Astrocyte (in vitro differentiated cells and primary cell): ENCODE data around the gene QRFP. TPM values are rescaled to one million over a fixed set of nuclear protein-coding genes. Genes with fewer than 3 reads are reported as not detected.
A peak's percentile ranks its signal among the peaks of the same experiment; 100 is the strongest.

ENCODE experiments used
- DNase-seq: peaks from one replicate; pipeline ENCODE4 v3.0.0-alpha.2; 2010; ENCODE audit warnings: low read depth
- FAIRE-seq: peaks from 2 replicates; lab custom pipeline; 2011; peaks lifted over from hg19 to GRCh38; lab: Jason Lieb, UNC
- H2AFZ ChIP-seq: 2 replicates; pipeline ENCODE4 v1.6.0; 2012; ENCODE audit warnings: low read depth, low read length, inconsistent platforms
- H3K27ac ChIP-seq: 2 replicates; pipeline ENCODE4 v1.5.1; 2011; ENCODE audit warnings: low read depth, low read length, inconsistent platforms
- H3K27me3 ChIP-seq: 2 replicates; pipeline ENCODE4 v1.6.0; 2011; ENCODE audit warnings: low read length, inconsistent platforms; ENCODE audit not compliant: insufficient read depth
- H3K36me3 ChIP-seq: 2 replicates; pipeline ENCODE4 v1.5.1; 2011; ENCODE audit warnings: low read length, inconsistent platforms; ENCODE audit not compliant: insufficient read depth
- H3K4me1 ChIP-seq: 2 replicates; pipeline ENCODE4 v1.5.1; 2011; ENCODE audit warnings: low read length, inconsistent platforms; ENCODE audit not compliant: insufficient read depth
- H3K4me2 ChIP-seq: 2 replicates; pipeline ENCODE4 v1.6.0; 2012; ENCODE audit warnings: low read length, inconsistent platforms
- H3K4me3 ChIP-seq: 2 replicates; pipeline ENCODE4 v1.5.1; 2011; ENCODE audit warnings: low read depth, mild to moderate bottlenecking, low read length, inconsistent platforms; ENCODE audit not compliant: insufficient read depth
- H3K79me2 ChIP-seq: 2 replicates; pipeline ENCODE4 v1.6.0; 2012; ENCODE audit warnings: mild to moderate bottlenecking, low read length, inconsistent platforms; ENCODE audit not compliant: insufficient read depth
- H3K9ac ChIP-seq: 2 replicates; pipeline ENCODE4 v1.6.0; 2012; ENCODE audit warnings: mild to moderate bottlenecking, low read length, inconsistent platforms
- H3K9me3 ChIP-seq: 2 replicates; pipeline ENCODE4 v1.5.1; 2012; ENCODE audit warnings: low read depth, mild to moderate bottlenecking, low read length, inconsistent platforms; ENCODE audit not compliant: insufficient read depth
- H4K20me1 ChIP-seq: 2 replicates; pipeline ENCODE4 v1.6.0; 2012; ENCODE audit warnings: low read length, inconsistent platforms; ENCODE audit not compliant: insufficient read depth
- H3K27ac Mint-ChIP-seq: one replicate; pipeline ENCODE4 v1.8.0; 2021; ENCODE audit warnings: mild to moderate bottlenecking, mixed read lengths; ENCODE audit not compliant: unreplicated experiment
- H3K27me3 Mint-ChIP-seq: one replicate; pipeline ENCODE4 v1.8.0; 2021; ENCODE audit warnings: low read depth, mixed read lengths; ENCODE audit not compliant: unreplicated experiment
- H3K36me3 Mint-ChIP-seq: one replicate; pipeline ENCODE4 v1.8.0; 2021; ENCODE audit warnings: low read depth, mixed read lengths; ENCODE audit not compliant: unreplicated experiment
- H3K4me1 Mint-ChIP-seq: one replicate; pipeline ENCODE4 v1.8.0; 2021; ENCODE audit warnings: low read depth, mixed read lengths; ENCODE audit not compliant: unreplicated experiment
- H3K4me3 Mint-ChIP-seq: one replicate; pipeline ENCODE4 v1.8.0; 2021; ENCODE audit warnings: mild to moderate bottlenecking, moderate library complexity, mixed read lengths; ENCODE audit not compliant: unreplicated experiment
- H3K9me3 Mint-ChIP-seq: one replicate; pipeline ENCODE4 v1.8.0; 2021; ENCODE audit warnings: mild to moderate bottlenecking, mixed read lengths; ENCODE audit not compliant: unreplicated experiment
- EZH2 ChIP-seq: IDR thresholded peaks from 2 replicates; pipeline ENCODE4 v1.6.1; 2012; ENCODE audit warnings: mild to moderate bottlenecking, low read length, inconsistent platforms; ENCODE audit not compliant: insufficient read depth
- total RNA-seq: library from RNA; stranded (reverse); gene quantifications from 2 replicates; pipeline ENCODE4 v1.2.1, GENCODE V29; 2021
- TF ChIP-seq, protein P1 (sequence below): IDR thresholded peaks from 2 replicates; pipeline ENCODE4 v1.5.1; 2011; ENCODE audit warnings: low read depth, mild to moderate bottlenecking, inconsistent platforms, low read length, moderate library complexity; ENCODE audit not compliant: insufficient read depth

QRFP gene
- total RNA-seq, 1 donor from 2014 or later, result not detected

DNA sequence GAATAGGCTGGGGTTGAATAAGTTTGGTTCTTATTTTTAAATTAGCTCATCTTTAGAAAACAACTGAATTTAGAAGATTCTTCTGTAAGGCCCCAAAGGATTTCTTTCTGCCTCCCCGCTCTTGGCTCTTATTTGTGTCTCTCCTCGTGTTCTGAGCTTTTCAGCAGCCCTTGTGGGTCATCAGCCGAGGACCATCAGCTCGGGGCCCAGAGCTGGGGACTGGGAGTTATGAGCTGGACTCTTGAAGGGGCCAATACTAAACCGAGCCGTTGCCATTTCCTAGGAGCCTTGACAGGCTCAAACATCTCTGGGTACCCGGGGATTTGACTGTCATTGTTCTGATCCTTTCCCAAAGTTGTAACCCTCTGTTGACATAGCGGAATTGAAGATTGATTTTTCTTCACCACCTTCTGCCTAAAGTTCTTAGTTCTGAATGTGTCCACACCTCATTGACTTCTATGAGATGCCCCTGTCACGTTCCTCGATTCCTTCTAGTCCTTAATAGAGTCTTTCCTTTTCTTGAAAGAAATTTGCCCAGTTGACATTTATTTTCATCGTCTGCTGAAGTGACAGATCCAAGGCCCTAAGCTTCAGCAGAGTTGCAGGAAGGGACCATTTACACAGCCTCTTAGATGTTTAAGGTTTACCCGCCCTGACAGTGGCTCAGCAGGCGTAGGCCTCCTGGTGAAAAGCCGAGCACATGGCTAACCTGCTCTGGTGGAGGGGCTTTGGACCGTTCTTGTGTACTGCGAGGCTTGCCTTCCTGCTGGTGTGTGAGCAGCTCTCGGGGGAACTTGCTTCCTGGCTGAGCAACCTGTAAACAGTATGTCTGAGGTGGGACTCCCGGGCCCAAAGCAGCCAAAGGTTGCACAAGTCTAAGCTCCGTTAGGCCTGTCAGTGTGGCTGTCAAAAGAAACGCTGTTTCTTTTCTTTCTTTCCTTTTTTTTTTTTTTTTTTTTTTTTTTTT, 37.6 kb downstream of the QRFP start:
- H3K4me1 Mint-ChIP-seq, result peaks cover 78% of the 10 kb centered on the region
- FAIRE-seq (no peak), DNase-seq (no peak)
- peak overlapping the region; percentile 99 for H3K27ac Mint-ChIP-seq
- H3K9me3 Mint-ChIP-seq, result no peaks in the 10 kb centered on the region
- H3K4me3 Mint-ChIP-seq, result peak overlapping the region; percentile 64
- Histone ChIP-seq H3K4me2 (peak overlapping the region; percentile 73), H3K36me3 (peaks cover 42% of the 10 kb centered on the region), H2AFZ (no peak overlapping the region), H3K9ac (peak overlapping the region; percentile 86), H4K20me1 (peaks cover 14% of the 10 kb centered on the region), H3K79me2 (peaks cover 81% of the 10 kb centered on the region), H3K27me3 (no peaks in the 10 kb centered on the region), H3K27ac (peak overlapping the region; percentile 98), H3K9me3 (no peaks in the 10 kb centered on the region), H3K4me3 (no peak overlapping the region), H3K4me1 (peaks cover 62% of the 10 kb centered on the region)
- no peak for TF ChIP-seq EZH2
- TF ChIP-seq, protein P1, sequence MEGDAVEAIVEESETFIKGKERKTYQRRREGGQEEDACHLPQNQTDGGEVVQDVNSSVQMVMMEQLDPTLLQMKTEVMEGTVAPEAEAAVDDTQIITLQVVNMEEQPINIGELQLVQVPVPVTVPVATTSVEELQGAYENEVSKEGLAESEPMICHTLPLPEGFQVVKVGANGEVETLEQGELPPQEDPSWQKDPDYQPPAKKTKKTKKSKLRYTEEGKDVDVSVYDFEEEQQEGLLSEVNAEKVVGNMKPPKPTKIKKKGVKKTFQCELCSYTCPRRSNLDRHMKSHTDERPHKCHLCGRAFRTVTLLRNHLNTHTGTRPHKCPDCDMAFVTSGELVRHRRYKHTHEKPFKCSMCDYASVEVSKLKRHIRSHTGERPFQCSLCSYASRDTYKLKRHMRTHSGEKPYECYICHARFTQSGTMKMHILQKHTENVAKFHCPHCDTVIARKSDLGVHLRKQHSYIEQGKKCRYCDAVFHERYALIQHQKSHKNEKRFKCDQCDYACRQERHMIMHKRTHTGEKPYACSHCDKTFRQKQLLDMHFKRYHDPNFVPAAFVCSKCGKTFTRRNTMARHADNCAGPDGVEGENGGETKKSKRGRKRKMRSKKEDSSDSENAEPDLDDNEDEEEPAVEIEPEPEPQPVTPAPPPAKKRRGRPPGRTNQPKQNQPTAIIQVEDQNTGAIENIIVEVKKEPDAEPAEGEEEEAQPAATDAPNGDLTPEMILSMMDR, result no peak
- H3K36me3 Mint-ChIP-seq, result peaks cover 13% of the 10 kb centered on the region
- no peaks in the 10 kb centered on the region for H3K27me3 Mint-ChIP-seq

GRCh38 chr9:130857864-130858738, 38.5 kb downstream of the QRFP start:
- Histone ChIP-seq H3K27ac (peak overlapping the region; percentile 98), H3K4me1 (peaks cover 59% of the 10 kb centered on the region), H3K9me3 (no peaks in the 10 kb centered on the region), H3K27me3 (no peaks in the 10 kb centered on the region), H3K4me3 (no peak overlapping the region), H4K20me1 (peaks cover 8% of the 10 kb centered on the region), H2AFZ (no peak overlapping the region), H3K79me2 (peaks cover 81% of the 10 kb centered on the region), H3K9ac (peak overlapping the region; percentile 86), H3K36me3 (peaks cover 39% of the 10 kb centered on the region), H3K4me2 (peak overlapping the region; percentile 73)
- no peaks in the 10 kb centered on the region for H3K9me3 Mint-ChIP-seq
- FAIRE-seq, result peak; percentile 72
- H3K27ac Mint-ChIP-seq, result peak overlapping the region; percentile 99
- peak overlapping the region; percentile 48 for H3K4me3 Mint-ChIP-seq
- peaks cover 9% of the 10 kb centered on the region for H3K36me3 Mint-ChIP-seq
- DNase-seq, result peak; percentile 98
- H3K27me3 Mint-ChIP-seq, result no peaks in the 10 kb centered on the region
- TF ChIP-seq, protein P1, result no peak
- no peak for TF ChIP-seq EZH2
- peaks cover 73% of the 10 kb centered on the region for H3K4me1 Mint-ChIP-seq
